Adipose tissue (tissue), 3 donors: ENCODE measurements around the gene HSPA6. TPM values are rescaled to one million over a fixed set of nuclear protein-coding genes. Genes with fewer than 3 reads are reported as not detected.
"Not testable (repeated sequence)": the region's sequence is repeated elsewhere in the genome, so short reads cannot be mapped to it uniquely, and the experiment has no call there.

Source experiments
- H3K27ac ChIP-seq: one replicate; pipeline ENCODE4 v1.5.1; 2013; ENCODE audit warnings: low read depth, low read length
- WGBS, 3 donors: extraction: QIAGEN DNeasy Blood & Tissue Kit; methylation state at CpG; one replicate each; pipeline ENCODE4 v1.1.7; 2013; 5-methylcytosine and 5-hydroxymethylcytosine counted together
- polyA plus RNA-seq, 3 donors: library from polyadenylated mRNA; stranded (reverse); fragments of 200-250 nt; gene quantifications; one replicate each; pipeline ENCODE4 v1.2.3, GENCODE V29; 2013
- donor health status: healthy with polysubstance abuse.
- donor health status: Bipolar disorder and iron deficiency.
- donor health status: healthy.

The HSPA6 gene
- polyA plus RNA-seq, 3 donors: 0.76 to 49.1 (median 4.4) TPM

DNA sequence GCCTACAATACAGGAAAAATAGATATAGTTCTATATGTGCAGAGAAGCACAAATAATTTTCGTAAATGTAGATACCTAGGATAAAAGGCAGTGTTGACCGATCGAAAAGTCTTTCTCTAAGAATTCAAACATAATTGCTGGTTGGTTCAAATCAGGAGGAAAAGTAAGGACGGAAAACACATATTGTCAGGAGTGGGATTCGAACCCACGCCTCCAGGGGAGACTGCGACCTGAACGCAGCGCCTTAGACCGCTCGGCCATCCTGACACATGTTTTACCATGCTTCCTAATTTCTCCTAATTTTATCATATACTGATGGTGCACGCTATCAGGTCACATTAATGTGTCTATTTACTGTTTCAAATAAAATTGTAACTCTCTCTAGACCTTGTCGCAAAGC lies 5.8 kb downstream of the HSPA6 start:
- WGBS, 3 donors: 1 to 2% (median 1%) methylated on average over 12 to 13 of the region's 13 CpGs
- H3K27ac ChIP-seq: not testable (repeated sequence)

DNA sequence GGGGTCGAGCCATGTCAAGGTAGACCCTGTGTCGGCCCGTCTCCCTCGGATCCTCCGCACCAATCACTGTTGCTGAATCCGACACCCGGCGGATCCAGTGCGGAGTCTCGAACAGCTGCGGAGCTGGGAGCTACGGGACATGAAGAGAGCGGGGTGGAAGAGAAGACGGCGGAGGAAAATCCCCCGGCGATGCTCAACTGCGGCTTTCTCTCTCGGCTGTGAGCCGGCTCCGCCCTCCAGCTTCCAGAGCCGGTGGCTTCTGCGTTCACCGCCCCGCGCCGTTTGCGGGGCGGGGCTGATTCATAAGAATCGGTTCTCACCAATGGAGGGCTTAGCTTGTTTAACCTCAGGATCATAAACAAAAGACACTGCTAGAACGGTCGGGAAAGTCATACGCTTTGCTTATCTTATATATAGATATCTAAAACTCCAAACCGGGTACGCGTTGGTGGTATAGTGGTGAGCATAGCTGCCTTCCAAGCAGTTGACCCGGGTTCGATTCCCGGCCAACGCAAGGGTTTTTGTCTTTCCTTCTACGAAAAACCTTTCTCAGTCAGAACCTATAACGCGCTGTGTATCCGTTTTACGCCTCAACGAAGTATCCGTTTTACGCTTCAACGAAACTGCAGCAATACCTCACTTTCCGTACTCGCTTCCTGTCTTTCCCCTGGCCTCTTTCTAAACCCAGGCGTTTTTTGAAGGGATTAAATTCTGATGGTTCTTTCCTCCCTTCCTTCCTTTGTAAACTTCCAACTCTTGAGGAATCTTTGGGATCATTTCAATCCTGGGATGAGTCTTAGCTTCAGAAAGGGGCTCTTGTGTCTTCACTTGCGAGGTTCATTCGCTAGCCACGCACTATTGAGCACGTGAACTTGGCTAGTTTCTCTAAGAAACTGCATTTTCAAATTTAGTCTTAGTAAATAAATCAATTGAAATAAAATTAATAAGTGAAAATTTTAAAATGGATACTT lies 6.6 kb downstream of the HSPA6 start:
- WGBS, 3 donors: 2% methylated on average over 52 to 53 of the region's 56 CpGs
- H3K27ac ChIP-seq: peak overlapping the region; percentile 66

DNA sequence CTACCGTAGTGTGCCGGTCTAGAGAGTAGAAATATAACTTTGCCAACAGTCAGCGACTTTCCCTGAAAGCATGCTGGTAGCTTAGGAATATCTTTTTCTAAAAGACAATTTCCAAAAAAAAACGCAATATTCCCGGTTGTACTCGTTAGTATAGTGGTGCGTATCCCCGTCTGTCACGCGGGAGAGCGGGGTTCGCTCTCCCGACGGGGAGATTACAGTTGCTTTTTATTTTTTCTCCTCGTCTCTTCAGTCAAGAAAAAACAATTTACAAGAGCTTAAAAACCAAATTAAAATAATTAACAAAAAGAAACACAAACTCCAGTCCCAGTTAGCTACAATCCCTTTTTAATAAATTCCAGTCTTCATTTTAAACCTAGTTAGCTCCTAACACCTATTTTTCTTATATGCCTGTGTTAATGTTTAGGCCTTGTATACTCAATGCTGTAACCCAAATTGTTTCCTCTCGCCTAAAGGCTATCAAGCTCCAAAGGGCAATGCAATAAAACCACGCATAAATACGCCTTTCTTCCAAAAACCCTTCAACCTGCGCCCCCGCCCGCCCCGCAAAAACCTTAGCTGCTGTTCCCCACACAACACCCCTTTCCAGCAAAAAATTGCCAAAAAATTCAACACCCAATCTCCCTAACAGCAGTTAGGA lies 7.8 kb downstream of the HSPA6 start:
- 73 to 76% (median 75%) methylated on average over 22 of the region's 22 CpGs for WGBS, 3 donors
- no peak overlapping the region for H3K27ac ChIP-seq

DNA sequence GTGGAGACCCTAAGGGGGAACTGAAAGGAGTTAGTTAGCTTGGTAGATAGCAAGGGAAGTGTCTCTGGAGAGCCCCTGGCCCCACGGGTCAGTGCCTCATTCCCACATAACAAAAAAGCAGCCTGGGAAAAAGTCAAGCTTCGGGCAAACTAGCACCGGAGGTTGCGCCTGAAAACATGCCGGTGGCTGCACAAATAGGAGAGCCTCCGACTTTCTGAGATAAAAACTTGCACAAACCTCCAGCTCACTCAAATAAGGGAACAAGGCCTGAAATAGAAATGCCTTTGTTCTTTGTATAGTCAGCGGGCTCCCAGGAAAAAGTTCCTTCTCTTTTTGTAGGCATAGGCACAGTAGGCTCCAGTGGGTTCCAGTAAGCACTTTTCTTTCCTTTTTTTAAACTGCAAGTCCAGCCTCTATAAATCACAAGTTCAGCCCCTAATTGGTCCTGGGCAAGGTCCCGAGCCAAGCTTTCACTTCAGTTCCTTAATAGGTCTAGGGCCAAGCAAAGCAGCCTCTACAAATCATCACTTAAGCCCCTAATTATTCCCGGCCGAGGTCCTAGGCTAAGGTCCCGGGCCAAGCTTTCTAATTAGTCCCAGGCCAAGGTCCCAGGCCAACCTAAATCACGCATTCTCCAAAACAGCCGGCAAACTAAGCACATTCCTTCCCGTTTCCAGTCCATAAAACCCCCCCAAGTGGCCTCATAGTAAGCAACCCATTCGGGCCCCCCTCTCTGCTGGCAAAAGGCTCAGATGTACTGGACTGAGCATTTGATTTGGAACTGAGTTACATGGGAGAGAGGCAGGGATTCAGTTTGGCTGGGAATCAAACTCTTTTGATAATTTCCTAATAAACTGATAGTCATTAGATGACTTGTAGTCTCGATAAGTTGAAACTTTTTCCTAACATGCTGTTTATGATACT lies 8.6 kb downstream of the HSPA6 start:
- H3K27ac ChIP-seq: not testable (repeated sequence)
- WGBS, 3 donors: 43 to 63% (median 52%) methylated on average over 15 to 16 of the region's 16 CpGs

DNA sequence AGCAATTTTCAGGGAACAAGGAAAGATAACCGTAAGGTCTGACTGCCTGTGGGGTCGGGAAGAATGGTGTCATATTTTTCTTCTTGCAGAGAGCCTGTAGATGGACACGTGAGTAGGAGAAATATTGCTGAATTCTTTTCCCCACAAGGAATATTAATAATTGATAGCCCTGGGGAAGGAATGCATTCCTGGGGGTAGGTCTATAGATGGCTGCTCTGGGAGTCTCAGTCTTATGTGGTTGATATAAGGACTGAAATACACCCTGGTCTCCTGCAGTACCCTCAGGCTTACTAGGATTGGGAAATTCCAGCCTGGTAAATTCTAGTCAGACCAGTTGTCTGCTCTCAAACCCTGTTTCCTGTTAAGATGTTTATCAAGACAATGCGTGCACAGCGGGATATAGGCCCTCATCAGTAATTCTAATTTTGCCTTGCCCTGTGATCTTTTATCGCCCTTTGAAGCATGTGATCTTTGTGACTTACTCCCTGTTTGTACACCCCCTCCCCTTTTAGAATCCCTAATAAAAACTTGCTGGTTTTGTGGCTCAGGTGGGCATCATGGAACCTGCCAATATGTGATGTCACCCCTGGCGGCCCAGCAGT lies 12.8 kb downstream of the HSPA6 start:
- 70 to 89% (median 77%) methylated on average over 7 of the region's 7 CpGs for WGBS, 3 donors
- not testable (repeated sequence) for H3K27ac ChIP-seq

DNA sequence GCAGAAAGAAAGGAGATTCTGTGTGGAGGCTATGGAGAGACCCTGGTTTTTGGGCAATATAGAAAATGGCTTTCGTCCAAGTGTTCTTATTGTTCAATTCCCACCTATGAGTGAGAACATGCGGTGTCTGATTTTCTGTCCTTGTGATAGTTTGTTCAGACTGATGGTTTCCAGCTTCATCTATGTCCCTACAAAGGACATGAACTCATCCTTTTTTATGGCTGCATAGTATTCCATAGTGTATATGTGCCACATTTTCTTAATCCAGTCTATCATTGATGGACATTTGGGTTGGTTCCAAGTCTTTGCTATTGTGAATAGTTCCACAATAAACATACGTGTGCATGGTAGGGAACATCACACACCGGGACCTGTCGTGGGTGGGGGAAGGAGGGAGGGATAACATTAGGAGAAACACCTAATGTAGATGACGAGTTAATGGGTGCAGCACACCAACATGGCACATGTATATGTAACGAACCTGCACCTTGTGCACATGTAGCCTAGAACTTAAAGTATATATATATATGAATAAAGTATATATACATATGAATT lies 14.7 kb downstream of the HSPA6 start:
- WGBS, 3 donors: 87 to 90% (median 88%) methylated on average over 7 of the region's 7 CpGs
- not testable (repeated sequence) for H3K27ac ChIP-seq

DNA sequence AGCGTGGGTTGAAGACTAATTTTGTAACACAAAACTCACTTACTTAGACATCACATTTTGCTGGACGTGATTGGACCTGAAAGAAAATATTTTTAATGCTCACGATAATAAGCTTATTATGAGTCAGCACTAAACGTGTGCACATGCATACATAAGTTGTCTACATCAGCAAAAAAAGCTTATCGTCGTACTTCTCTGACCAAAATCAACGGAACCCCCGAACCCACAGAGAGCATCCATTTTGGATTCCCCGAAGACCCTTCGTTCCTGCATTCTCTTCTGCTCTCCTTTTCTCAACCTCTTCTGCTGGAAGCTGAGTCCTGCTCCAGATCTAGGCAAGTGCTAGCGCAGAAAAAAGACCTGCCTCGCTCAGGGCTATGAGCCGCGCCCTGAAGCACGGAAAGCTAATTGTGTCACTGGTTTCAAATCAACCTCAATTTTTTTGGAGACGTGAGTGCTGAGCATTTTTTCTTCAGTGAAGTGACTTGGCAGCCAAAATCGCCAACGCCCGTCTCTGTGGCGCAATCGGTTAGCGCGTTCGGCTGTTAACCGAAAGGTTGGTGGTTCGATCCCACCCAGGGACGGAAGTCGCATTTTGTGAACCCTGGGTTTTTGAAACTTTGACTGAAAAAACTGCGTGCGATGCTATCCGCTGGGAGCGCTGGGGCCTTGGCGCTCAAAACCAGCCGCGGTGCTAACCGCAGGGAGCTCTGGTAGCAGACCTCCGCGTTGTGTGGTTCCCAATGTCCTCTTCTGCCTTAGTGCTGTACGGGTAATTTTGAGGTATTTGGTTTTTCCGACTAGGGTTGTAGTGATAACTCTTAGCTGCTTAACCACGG lies 15.6 kb downstream of the HSPA6 start:
- WGBS, 3 donors: 2 to 4% (median 3%) methylated on average over 41 of the region's 41 CpGs
- not testable (repeated sequence) for H3K27ac ChIP-seq

DNA sequence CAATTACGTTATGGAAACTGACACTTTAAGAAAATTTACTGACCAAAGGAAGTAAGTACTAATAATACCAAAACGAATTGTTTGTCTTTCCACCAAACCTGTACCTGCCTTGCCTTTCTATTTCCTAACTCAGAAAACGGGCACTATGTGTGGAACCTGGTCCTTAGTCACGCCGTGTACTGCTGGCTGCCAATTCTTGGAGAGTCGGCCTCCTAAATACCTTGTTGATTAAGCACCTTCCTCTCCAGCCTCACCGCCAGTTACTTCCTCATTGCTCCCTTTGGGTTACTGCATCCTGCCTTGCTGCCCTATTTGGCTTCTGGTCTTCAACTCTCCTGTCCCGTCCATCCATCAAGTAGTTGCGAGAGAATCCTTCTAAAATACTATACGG lies 16.2 kb downstream of the HSPA6 start:
- H3K27ac ChIP-seq: not testable (repeated sequence)
- 31 to 48% (median 35%) methylated on average over 10 of the region's 10 CpGs for WGBS, 3 donors

DNA sequence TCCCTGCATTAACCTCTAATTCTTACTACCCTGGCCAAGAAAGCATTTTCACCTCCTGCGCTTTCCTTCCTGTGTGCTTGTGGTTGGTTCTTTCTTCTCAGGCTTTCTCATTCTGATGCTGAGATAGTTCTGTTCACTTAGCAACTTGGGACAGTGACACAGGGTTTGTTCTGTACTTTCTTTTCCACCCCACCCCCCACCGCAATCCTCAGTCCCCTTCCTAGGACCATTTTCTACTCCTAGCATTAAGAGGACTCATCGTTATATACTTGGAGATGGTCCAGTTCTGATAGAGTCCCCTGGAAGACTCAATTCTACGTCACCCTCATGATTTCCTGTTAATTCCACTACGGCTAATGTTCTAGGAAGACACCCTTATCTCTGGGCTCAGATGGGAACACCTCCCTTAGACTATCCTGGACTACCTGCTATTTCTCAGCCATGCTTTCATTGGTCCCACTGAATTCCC lies 17.8 kb downstream of the HSPA6 start:
- H3K27ac ChIP-seq: not testable (repeated sequence)
- WGBS, 3 donors: 58 to 75% (median 59%) methylated on average over 5 of the region's 5 CpGs

DNA sequence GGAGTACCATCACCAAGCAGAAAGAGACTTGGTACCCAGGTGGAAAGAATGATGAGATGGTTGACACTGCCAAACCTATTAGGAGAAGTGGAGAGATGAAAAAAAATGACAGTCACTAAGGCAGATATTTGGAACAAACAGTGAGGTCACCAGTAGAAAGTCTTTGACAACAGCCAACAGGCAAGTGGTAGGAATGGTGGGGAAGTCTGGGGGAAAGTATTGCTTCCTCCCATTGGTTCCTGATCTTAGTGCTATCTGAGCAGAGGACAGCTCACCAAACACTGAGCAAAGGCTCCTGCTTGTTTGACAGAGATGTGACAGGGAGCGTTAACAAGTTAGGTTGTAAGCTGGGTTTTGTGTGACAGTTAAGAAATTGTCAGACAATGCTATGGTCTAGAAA lies 18.8 kb downstream of the HSPA6 start:
- not testable (repeated sequence) for H3K27ac ChIP-seq
- 90 to 95% (median 90%) methylated on average over 1 of the region's 1 CpG for WGBS, 3 donors

DNA sequence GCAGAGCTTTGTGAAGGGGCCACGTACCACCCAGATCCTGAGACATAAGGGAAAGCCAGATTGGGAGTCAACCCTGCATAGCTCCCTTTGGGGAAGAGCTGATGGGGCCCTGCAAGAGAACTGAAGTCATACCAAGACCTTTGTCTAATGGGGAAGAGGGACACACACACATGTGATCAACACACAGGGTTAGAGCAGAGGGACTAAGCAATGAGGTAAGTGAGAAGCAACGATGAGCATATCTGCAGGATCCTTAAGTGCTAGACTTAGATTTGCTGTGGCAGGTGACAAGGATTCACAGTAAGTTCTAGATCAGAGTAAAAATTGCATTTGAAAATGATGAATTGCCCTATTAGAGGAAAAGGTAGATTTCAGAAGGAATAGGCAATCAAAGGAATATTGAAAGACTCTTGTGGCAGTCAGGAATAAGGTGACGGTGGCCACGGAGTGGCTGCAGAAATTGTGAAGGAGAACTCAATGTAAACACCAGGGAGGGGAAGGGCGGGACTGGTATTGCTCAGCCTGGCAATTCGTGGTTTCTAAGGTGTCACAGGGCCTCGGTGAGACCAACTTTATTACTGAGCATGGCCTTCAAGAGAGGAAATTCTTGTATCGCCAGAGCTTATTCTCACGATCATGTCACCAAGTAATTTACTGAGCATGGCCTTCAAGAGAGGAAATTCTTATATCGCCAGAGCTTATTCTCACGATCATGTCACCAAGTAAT lies 20.8 kb downstream of the HSPA6 start:
- WGBS, 3 donors: 64 to 81% (median 64%) methylated on average over 10 of the region's 11 CpGs
- not testable (repeated sequence) for H3K27ac ChIP-seq

DNA sequence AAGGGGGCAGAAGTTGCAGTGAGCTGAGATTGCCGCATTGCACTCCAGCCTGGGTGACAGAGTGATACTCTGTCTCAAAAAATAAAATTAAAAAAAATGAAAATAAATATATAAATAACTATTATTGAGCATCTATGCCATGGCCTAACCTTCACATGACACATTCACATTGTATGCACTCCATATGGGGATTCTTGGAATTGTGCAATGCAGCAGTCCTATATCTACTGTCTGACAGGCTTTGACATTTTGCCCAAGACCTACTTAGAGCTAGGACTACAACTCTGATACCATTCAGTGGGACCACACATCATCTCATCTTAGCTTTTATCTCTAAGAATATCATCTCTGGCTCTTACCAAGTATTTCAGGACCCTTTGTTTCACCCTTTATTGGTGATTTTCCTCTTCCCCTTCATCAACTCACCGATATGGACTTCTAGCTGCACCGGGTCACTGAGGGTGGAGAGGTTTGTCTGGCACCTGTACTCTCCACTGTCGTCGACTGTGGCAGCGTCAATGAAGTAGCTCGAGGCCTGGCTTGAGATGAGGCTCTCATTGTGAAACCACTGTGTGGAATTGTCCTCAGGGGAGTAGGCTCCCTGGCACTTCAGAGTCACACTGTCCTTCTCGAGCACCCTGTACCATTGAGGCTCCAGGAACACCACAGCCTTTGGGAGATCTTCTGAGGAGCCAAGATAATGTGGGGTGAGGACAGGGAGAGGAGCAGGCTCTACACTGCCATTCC lies 23.8 kb downstream of the HSPA6 start:
- H3K27ac ChIP-seq: not testable (repeated sequence)
- WGBS, 3 donors: 83 to 92% (median 86%) methylated on average over 7 to 8 of the region's 8 CpGs

DNA sequence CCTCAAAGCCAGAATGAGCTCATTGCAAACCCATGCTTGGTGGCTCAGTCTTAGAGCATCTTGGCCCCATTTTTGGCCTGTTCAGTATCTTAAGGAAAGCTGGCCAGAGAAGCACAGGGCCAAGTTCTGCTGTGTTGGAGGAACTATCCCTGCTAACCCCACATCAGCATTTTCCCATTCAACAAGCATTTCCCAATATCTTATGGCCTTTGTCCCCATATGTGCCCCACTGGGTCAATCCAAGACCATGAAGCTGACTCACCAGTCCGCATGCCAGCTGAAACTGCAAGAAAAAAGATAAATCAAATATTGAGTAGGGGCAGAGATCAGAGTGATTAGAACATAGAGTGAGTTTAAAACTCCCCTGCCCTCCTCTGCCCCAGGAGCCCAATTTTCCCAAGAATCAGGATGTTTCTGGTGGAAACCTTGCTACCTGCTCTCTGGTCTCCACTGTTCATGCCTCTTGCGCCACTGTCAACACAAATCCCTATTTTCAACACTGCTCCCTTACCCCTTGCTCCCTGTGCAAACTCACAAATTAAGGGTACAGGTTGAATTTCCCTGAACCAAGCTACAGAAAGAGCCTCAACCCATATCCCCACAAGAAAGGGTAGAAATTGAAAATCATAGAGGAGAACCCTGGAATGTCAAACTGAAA lies 24.5 kb downstream of the HSPA6 start:
- WGBS, 3 donors: 62 to 79% (median 78%) methylated on average over 1 of the region's 2 CpGs
- H3K27ac ChIP-seq: not testable (repeated sequence)

DNA sequence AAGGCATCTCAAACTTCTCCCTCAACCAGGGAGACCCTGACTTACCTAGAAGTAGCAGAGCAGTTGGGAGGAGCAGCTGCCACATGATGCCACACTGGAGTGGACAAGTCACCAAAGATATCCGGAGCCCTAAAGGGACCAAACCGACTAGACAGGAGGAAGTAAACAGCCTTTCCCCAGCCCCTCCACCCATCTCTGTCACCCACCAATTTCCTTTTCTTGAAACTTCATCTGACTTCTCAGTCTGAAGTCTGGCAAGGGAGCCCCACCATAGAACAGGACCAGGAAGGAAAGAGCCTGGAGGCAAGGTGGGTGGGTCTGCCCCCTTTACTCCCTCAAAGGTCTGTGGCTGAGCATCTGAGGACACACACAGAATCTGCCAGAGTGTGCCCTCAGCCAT lies 25.3 kb downstream of the HSPA6 start, which contains the start of gene FCGR3A:
FCGR3A (minus strand) TSS at position 167 of the 400 bp plus-strand sequence; CDS start at position 85, 82 bp downstream.
- no peak within 1 kb of the TSS for H3K27ac ChIP-seq
- WGBS, 3 donors: 33 to 88% (median 40%) methylated on average over 2 of the region's 2 CpGs

DNA sequence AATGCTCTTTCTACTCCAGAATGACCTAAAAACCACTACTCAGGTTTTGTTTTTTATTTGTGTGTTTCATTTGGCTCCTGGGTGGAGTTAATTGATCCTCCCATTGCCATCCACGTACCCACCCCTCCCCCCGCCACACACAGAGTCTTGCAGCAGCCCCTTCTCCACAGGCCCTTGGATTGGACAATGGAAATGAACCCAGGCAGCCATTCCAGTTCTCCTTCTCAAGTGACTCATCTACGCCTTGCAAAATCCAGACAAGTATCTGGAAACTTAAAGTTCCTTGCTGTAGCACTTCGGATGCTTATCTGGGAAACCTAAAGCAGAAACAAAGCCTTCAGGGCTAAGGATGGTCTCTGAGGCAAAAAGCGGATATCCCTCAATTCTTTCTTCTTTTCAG lies 26.6 kb downstream of the HSPA6 start:
- H3K27ac ChIP-seq: not testable (repeated sequence)
- 88 to 91% (median 89%) methylated on average over 4 to 5 of the region's 5 CpGs for WGBS, 3 donors
